SJCRH30 (cell line): ENCODE results near the gene SARS1. TPM values are rescaled to one million over a fixed set of nuclear protein-coding genes. Genes with fewer than 3 reads are reported as not detected.

ENCODE experiments used
- DNase-seq, 2 experiments: peaks; one replicate each; pipeline ENCODE4 v3.0.0-alpha.2; 2015 to 2020
- H3K27ac ChIP-seq: fragments of 250-450 bp; sonication (Bioruptor Pico); 2 replicates; pipeline ENCODE4 v1.5.1; 2020; ENCODE audit warnings: mild to moderate bottlenecking, moderate library complexity
- H3K27me3 ChIP-seq: fragments of 250-450 bp; sonication (Bioruptor Pico); 2 replicates; pipeline ENCODE4 v1.5.1; 2020; ENCODE audit warnings: mild to moderate bottlenecking, moderate library complexity
- H3K36me3 ChIP-seq: fragments of 250-450 bp; sonication (Bioruptor Pico); 2 replicates; pipeline ENCODE4 v1.5.1; 2020; ENCODE audit warnings: mild to moderate bottlenecking, moderate library complexity
- H3K4me1 ChIP-seq: fragments of 250-450 bp; sonication (Bioruptor Pico); 2 replicates; pipeline ENCODE4 v1.5.1; 2020; ENCODE audit warnings: mild to moderate bottlenecking, moderate library complexity
- H3K4me3 ChIP-seq: fragments of 250-450 bp; sonication (Bioruptor Pico); 2 replicates; pipeline ENCODE4 v1.5.1; 2020; ENCODE audit warnings: mild to moderate bottlenecking, moderate library complexity
- H3K9me3 ChIP-seq: fragments of 250-450 bp; sonication (Bioruptor Pico); replicated peaks from 2 replicates; pipeline ENCODE4 v1.5.1; 2020; ENCODE audit warnings: mild to moderate bottlenecking, moderate library complexity
- total RNA-seq: library from RNA; depleted of rRNA; stranded (reverse); fragments of >200 nt; shearing (Covaris generic); gene quantifications from 2 replicates; pipeline ENCODE4 v1.2.3, GENCODE V29; 2014

SARS1 gene
- total RNA-seq, 1 experiment from 2014 or later = 107 TPM

- Histone ChIP-seq H3K36me3 (no peaks in the 10 kb centered on the region), H3K4me1 (no peaks in the 10 kb centered on the region), H3K27ac (no peak overlapping the region), H3K4me3 (no peak overlapping the region), H3K9me3 (no peaks in the 10 kb centered on the region), H3K27me3 (no peaks in the 10 kb centered on the region)
- DNase-seq = no peak
Measured at GRCh38 chr1:109263234-109263596, 49.5 kb downstream of the SARS1 start.

- H3K36me3 ChIP-seq = no peaks in the 10 kb centered on the region
- H3K27me3 ChIP-seq = no peaks in the 10 kb centered on the region
- H3K9me3 ChIP-seq = no peaks in the 10 kb centered on the region
- no peaks in the 10 kb centered on the region for H3K4me1 ChIP-seq
- H3K27ac ChIP-seq = no peak overlapping the region
- no peak overlapping the region for H3K4me3 ChIP-seq
- peak; percentile 83 to 86 for DNase-seq
Measured at GRCh38 chr1:109263597-109264378, 50.1 kb downstream of the SARS1 start.

GRCh38 chr1:109264379-109264755 is 50.6 kb downstream of the SARS1 start:
- Histone ChIP-seq H3K9me3 (no peaks in the 10 kb centered on the region), H3K27ac (no peak overlapping the region), H3K27me3 (no peaks in the 10 kb centered on the region), H3K36me3 (no peaks in the 10 kb centered on the region), H3K4me3 (no peak overlapping the region), H3K4me1 (peaks cover under 1% of the 10 kb centered on the region; the same call in 1 of the 2 replicates)
- no peak for DNase-seq

GRCh38 chr1:109265016-109265415 is 51.3 kb downstream of the SARS1 start:
- no peak for DNase-seq
- Histone ChIP-seq H3K36me3 (no peaks in the 10 kb centered on the region), H3K4me3 (no peak overlapping the region), H3K9me3 (no peaks in the 10 kb centered on the region), H3K27me3 (no peaks in the 10 kb centered on the region), H3K4me1 (peaks cover 7% of the 10 kb centered on the region), H3K27ac (no peak overlapping the region)

GRCh38 chr1:109265741-109266330 is 52.1 kb downstream of the SARS1 start:
- Histone ChIP-seq H3K27ac (no peak overlapping the region), H3K36me3 (no peaks in the 10 kb centered on the region), H3K27me3 (no peaks in the 10 kb centered on the region), H3K4me1 (peaks cover 8% of the 10 kb centered on the region), H3K9me3 (no peaks in the 10 kb centered on the region), H3K4me3 (no peak overlapping the region)
- DNase-seq = no peak

- H3K4me1 ChIP-seq = peaks cover 10% of the 10 kb centered on the region
- no peaks in the 10 kb centered on the region for H3K9me3 ChIP-seq
- no peak overlapping the region for H3K27ac ChIP-seq
- no peak for DNase-seq
- H3K4me3 ChIP-seq = no peak overlapping the region
- no peaks in the 10 kb centered on the region for H3K27me3 ChIP-seq
- H3K36me3 ChIP-seq = no peaks in the 10 kb centered on the region
Measured at GRCh38 chr1:109266965-109267364, 53.2 kb downstream of the SARS1 start.

GRCh38 chr1:109267743-109268300 is 54.1 kb downstream of the SARS1 start:
- H3K27ac ChIP-seq = no peak overlapping the region
- no peaks in the 10 kb centered on the region for H3K9me3 ChIP-seq
- H3K27me3 ChIP-seq = no peaks in the 10 kb centered on the region
- H3K36me3 ChIP-seq = no peaks in the 10 kb centered on the region
- no peak overlapping the region for H3K4me3 ChIP-seq
- peaks cover 19% of the 10 kb centered on the region for H3K4me1 ChIP-seq
- no peak for DNase-seq

- DNase-seq = no peak
- H3K9me3 ChIP-seq = no peaks in the 10 kb centered on the region
- H3K4me1 ChIP-seq = peaks cover 23% of the 10 kb centered on the region
- no peaks in the 10 kb centered on the region for H3K27me3 ChIP-seq
- H3K4me3 ChIP-seq = no peak overlapping the region
- no peak overlapping the region for H3K27ac ChIP-seq
- no peaks in the 10 kb centered on the region for H3K36me3 ChIP-seq
Measured at GRCh38 chr1:109268431-109269211, 54.9 kb downstream of the SARS1 start.

GRCh38 chr1:109269212-109269980 is 55.7 kb downstream of the SARS1 start:
- DNase-seq = peak; percentile 51 to 63
- H3K27me3 ChIP-seq = no peaks in the 10 kb centered on the region
- no peaks in the 10 kb centered on the region for H3K9me3 ChIP-seq
- H3K4me3 ChIP-seq = no peak overlapping the region
- H3K4me1 ChIP-seq = peaks cover 31% of the 10 kb centered on the region
- H3K27ac ChIP-seq = no peak overlapping the region
- H3K36me3 ChIP-seq = no peaks in the 10 kb centered on the region

GRCh38 chr1:109269981-109270622 is 56.4 kb downstream of the SARS1 start:
- Histone ChIP-seq H3K4me1 (peaks cover 36% of the 10 kb centered on the region), H3K27me3 (no peaks in the 10 kb centered on the region), H3K4me3 (no peak overlapping the region), H3K27ac (no peak overlapping the region), H3K36me3 (no peaks in the 10 kb centered on the region), H3K9me3 (no peaks in the 10 kb centered on the region)
- DNase-seq = peak in 1 of 2 experiments; percentile 26

- no peak for DNase-seq
- H3K9me3 ChIP-seq = no peaks in the 10 kb centered on the region
- H3K36me3 ChIP-seq = no peaks in the 10 kb centered on the region
- no peak overlapping the region for H3K4me3 ChIP-seq
- peaks cover 43% of the 10 kb centered on the region for H3K4me1 ChIP-seq
- no peak overlapping the region for H3K27ac ChIP-seq
- no peaks in the 10 kb centered on the region for H3K27me3 ChIP-seq
Measured at GRCh38 chr1:109270623-109271317, 57.1 kb downstream of the SARS1 start.

- no peak for DNase-seq
Measured at GRCh38 chr1:109271458-109271857, 57.7 kb downstream of the SARS1 start.

GRCh38 chr1:109272021-109272799 is 58.5 kb downstream of the SARS1 start:
- peaks cover 50% of the 10 kb centered on the region for H3K4me1 ChIP-seq
- no peak overlapping the region for H3K27ac ChIP-seq
- H3K4me3 ChIP-seq = no peak overlapping the region
- no peaks in the 10 kb centered on the region for H3K36me3 ChIP-seq
- no peaks in the 10 kb centered on the region for H3K27me3 ChIP-seq
- no peaks in the 10 kb centered on the region for H3K9me3 ChIP-seq
- peak; percentile 76 to 86 for DNase-seq

More at GRCh38 chr1:109271458-109271857, 57.7 kb downstream of the SARS1 start:
- Histone ChIP-seq H3K4me1 (peaks cover 50% of the 10 kb centered on the region), H3K4me3 (no peak overlapping the region), H3K36me3 (no peaks in the 10 kb centered on the region), H3K27me3 (no peaks in the 10 kb centered on the region), H3K9me3 (no peaks in the 10 kb centered on the region), H3K27ac (no peak overlapping the region)
